HG02938 (cell line): ENCODE results near the gene FXYD3.
"Not testable (repeated sequence)": the region's sequence is repeated elsewhere in the genome, so short reads cannot be mapped to it uniquely, and the experiment has no call there.

Experiments used
- ATAC-seq: cut with Tn5 transposase; IDR thresholded peaks from one replicate; pipeline ENCODE4 v1.9.1; 2021; ENCODE audit warnings: mild to moderate bottlenecking, moderate library complexity; ENCODE audit not compliant: unreplicated experiment

The FXYD3 gene

GRCh38 chr19:35123573-35123972, 8.0 kb downstream of the FXYD3 start:
- ATAC-seq = no peak

GRCh38 chr19:35124098-35125060, 8.8 kb downstream of the FXYD3 start:
- no peak for ATAC-seq

GRCh38 chr19:35125270-35125717, 9.7 kb downstream of the FXYD3 start:
- no peak for ATAC-seq

- ATAC-seq = no peak
Measured at GRCh38 chr19:35125749-35126623, 10.4 kb downstream of the FXYD3 start.

- no peak for ATAC-seq
Measured at GRCh38 chr19:35126624-35126959, 11.0 kb downstream of the FXYD3 start.

- no peak for ATAC-seq
Measured at GRCh38 chr19:35127871-35128270, 12.2 kb downstream of the FXYD3 start.

GRCh38 chr19:35128398-35129057, 12.9 kb downstream of the FXYD3 start:
- ATAC-seq = no peak

GRCh38 chr19:35129724-35130274, 14.2 kb downstream of the FXYD3 start:
- not testable (repeated sequence) for ATAC-seq

- no peak for ATAC-seq
Measured at GRCh38 chr19:35130761-35131720, 15.4 kb downstream of the FXYD3 start.

GRCh38 chr19:35132254-35132653, 16.6 kb downstream of the FXYD3 start:
- ATAC-seq = no peak

GRCh38 chr19:35133826-35134225, 18.2 kb downstream of the FXYD3 start:
- ATAC-seq = no peak

GRCh38 chr19:35134601-35135242, 19.1 kb downstream of the FXYD3 start, which contains the start of gene LGI4:
Gene LGI4, minus strand, starts transcription at chr19:35135059. Its CDS starts 379 bp downstream, at chr19:35134680.
- no peak for ATAC-seq

- ATAC-seq = no peak
Measured at GRCh38 chr19:35135389-35135909, 19.8 kb downstream of the FXYD3 start.

GRCh38 chr19:35136231-35136630, 20.6 kb downstream of the FXYD3 start:
- ATAC-seq = no peak

GRCh38 chr19:35136977-35137702, 21.5 kb downstream of the FXYD3 start:
- no peak for ATAC-seq

- no peak for ATAC-seq
Measured at GRCh38 chr19:35138305-35138892, 22.8 kb downstream of the FXYD3 start, which contains the start of gene FXYD1. Gene FXYD1, plus strand, starts transcription at chr19:35138824. Its CDS starts 1,256 bp downstream, at chr19:35140080.

- no peak for ATAC-seq
Measured at GRCh38 chr19:35140207-35140961, 24.8 kb downstream of the FXYD3 start.
